Osteoblast (primary cell): ENCODE results near the gene MUC4. TPM values are rescaled to one million over a fixed set of nuclear protein-coding genes. Genes with fewer than 3 reads are reported as not detected.
"Not testable (repeated sequence)": the region's sequence is repeated elsewhere in the genome, so short reads cannot be mapped to it uniquely, and the experiment has no call there.

Experiments used
- DNase-seq: peaks from one replicate; pipeline ENCODE4 v3.0.0; 2011; ENCODE audit warnings: low spot score, mixed read lengths; ENCODE audit not compliant: insufficient read length; ENCODE audit errors: missing footprints
- H2AFZ ChIP-seq: 2 replicates; pipeline ENCODE4 v1.6.0; 2011; ENCODE audit warnings: mild to moderate bottlenecking, low read length
- H3K27ac ChIP-seq: 2 replicates; pipeline ENCODE4 v1.5.1; 2011; ENCODE audit warnings: mild to moderate bottlenecking, low read depth, low read length, moderate library complexity
- H3K27me3 ChIP-seq: 2 replicates; pipeline ENCODE4 v1.6.0; 2012; ENCODE audit warnings: mild to moderate bottlenecking, control low read depth, inconsistent platforms, low read length, moderate library complexity; ENCODE audit not compliant: insufficient read depth
- H3K36me3 ChIP-seq: 2 replicates; pipeline ENCODE4 v1.5.1; 2011; ENCODE audit warnings: mild to moderate bottlenecking, low read length, control low read depth, moderate library complexity; ENCODE audit not compliant: insufficient read depth
- H3K4me1 ChIP-seq: 2 replicates; pipeline ENCODE4 v1.5.1; 2011; ENCODE audit warnings: mild to moderate bottlenecking, low read length, control low read depth, moderate library complexity; ENCODE audit not compliant: insufficient read depth
- H3K4me2 ChIP-seq: 2 replicates; pipeline ENCODE4 v1.6.0; 2011; ENCODE audit warnings: mild to moderate bottlenecking, low read length; ENCODE audit not compliant: insufficient read depth
- H3K4me3 ChIP-seq: fragments of 200-600 bp; sonication (generic); 3 replicates; pipeline ENCODE4 v1.5.1; 2012; ENCODE audit warnings: mild to moderate bottlenecking, low read length, inconsistent platforms; ENCODE audit not compliant: insufficient read depth
- H3K79me2 ChIP-seq: 2 replicates; pipeline ENCODE4 v1.6.0; 2012; ENCODE audit warnings: mild to moderate bottlenecking, low read length, control low read depth, inconsistent platforms; ENCODE audit not compliant: insufficient read depth
- H3K9me3 ChIP-seq: 2 replicates; pipeline ENCODE4 v1.5.1; 2011; ENCODE audit warnings: low read depth, low read length, control low read depth
- H4K20me1 ChIP-seq: 2 replicates; pipeline ENCODE4 v1.6.0; 2012; ENCODE audit warnings: mild to moderate bottlenecking, low read length, control low read depth; ENCODE audit not compliant: insufficient read depth
- total RNA-seq: library from RNA; depleted of rRNA; stranded (reverse); fragments of >200 nt; gene quantifications from 2 replicates; pipeline ENCODE4 v1.2.3, GENCODE V29; 2012
- TF ChIP-seq, protein P1 (sequence below): IDR thresholded peaks from 2 replicates; pipeline ENCODE4 v1.5.1; 2011; ENCODE audit warnings: mild to moderate bottlenecking, low read depth, low read length, moderate library complexity; ENCODE audit errors: extremely low read depth

The MUC4 gene
- total RNA-seq, 1 donor, result not detected

DNA sequence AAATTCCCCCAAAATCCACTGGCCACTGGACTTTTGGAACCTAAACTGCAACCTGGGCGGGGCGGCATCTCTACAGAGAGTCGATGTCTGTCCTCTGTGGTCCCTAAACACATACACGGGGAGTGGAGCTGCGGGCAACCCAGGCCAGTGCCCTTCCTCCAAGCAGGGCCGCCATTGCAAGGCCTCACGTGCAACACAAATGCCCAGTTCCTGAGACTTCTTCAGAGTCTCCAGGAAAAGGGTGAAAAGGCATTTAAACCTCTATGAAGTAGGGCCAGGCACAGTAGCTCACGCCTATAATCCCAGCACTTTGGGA, 4.9 kb downstream of the MUC4 start:
- H3K9me3 ChIP-seq, result no peaks in the 10 kb centered on the region
- no peaks in the 10 kb centered on the region for H3K36me3 ChIP-seq
- peak; percentile 43 for DNase-seq
- H2AFZ ChIP-seq, result no peak overlapping the region
- H3K27me3 ChIP-seq, result peaks cover 33% of the 10 kb centered on the region
- no peak overlapping the region for H3K4me2 ChIP-seq
- no peaks in the 10 kb centered on the region for H3K4me1 ChIP-seq
- H3K79me2 ChIP-seq, result no peaks in the 10 kb centered on the region
- TF ChIP-seq, protein P1, sequence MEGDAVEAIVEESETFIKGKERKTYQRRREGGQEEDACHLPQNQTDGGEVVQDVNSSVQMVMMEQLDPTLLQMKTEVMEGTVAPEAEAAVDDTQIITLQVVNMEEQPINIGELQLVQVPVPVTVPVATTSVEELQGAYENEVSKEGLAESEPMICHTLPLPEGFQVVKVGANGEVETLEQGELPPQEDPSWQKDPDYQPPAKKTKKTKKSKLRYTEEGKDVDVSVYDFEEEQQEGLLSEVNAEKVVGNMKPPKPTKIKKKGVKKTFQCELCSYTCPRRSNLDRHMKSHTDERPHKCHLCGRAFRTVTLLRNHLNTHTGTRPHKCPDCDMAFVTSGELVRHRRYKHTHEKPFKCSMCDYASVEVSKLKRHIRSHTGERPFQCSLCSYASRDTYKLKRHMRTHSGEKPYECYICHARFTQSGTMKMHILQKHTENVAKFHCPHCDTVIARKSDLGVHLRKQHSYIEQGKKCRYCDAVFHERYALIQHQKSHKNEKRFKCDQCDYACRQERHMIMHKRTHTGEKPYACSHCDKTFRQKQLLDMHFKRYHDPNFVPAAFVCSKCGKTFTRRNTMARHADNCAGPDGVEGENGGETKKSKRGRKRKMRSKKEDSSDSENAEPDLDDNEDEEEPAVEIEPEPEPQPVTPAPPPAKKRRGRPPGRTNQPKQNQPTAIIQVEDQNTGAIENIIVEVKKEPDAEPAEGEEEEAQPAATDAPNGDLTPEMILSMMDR, result no peak
- no peak overlapping the region for H3K4me3 ChIP-seq
- no peaks in the 10 kb centered on the region for H4K20me1 ChIP-seq
- no peak overlapping the region for H3K27ac ChIP-seq

DNA sequence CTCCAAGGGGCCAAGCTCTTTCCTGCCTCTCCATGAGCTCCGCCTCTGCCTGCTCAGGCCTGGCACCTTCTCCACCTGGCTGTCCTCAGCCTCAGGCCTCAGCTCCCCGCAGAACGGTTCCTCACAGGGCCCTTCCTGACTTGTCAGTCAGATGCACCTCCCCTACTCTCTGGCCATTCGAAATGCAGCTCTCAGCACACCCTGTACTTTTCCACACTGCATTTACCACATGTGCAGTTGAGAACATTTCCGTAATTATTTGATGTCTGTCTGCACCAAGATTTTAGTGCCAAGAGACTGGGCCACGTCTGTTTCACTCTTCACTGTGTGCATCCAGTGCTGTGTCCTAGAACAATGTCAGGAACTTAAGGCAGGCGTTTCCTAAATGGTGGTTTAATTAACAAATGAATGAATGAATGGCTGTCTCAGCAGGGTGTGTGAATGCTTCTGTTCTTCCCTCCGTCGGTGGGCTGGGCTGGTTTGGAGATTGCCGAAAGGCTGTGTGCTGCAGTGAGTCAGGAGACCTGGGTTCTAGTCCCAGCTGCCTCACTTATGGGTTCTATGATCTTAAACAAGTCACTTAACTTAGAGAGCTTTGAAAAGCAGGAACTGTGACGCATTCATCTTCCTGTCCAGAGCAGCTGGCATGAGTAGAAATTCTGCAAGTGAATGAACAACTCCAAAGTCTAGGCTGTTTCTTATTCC, 5.4 kb downstream of the MUC4 start:
- Histone ChIP-seq H3K79me2 (no peaks in the 10 kb centered on the region), H3K9me3 (no peaks in the 10 kb centered on the region), H3K36me3 (no peaks in the 10 kb centered on the region), H3K27ac (no peak overlapping the region), H3K4me1 (no peaks in the 10 kb centered on the region), H2AFZ (no peak overlapping the region), H4K20me1 (no peaks in the 10 kb centered on the region), H3K4me2 (no peak overlapping the region), H3K27me3 (peaks cover 33% of the 10 kb centered on the region), H3K4me3 (no peak overlapping the region)
- DNase-seq, result peak; percentile 68
- TF ChIP-seq, protein P1, result no peak

DNA sequence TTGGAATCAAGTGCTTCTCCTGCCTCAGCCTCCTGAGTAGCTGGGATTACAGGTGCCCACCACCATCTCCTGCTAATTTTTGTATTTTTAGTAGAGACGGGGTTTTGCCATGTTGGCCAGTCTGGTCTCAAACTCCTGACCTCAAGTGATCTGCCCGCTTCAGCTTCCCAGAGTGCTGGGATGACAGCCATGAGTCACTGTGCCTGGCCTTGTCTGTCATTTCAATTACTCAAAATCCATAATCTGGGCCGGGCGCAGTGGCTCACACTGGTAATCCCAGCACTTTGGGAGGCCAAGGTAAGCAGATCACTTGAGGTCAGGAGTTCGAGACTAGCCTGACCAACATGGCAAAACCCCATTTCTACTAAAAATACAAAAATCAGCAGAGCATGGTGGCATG, 6.1 kb downstream of the MUC4 start:
- H3K4me1 ChIP-seq, DNase-seq, H3K9me3 ChIP-seq, H3K4me2 ChIP-seq, H3K4me3 ChIP-seq, H4K20me1 ChIP-seq, H3K79me2 ChIP-seq, H2AFZ ChIP-seq, H3K36me3 ChIP-seq, H3K27ac ChIP-seq: not testable (repeated sequence)
- peaks cover 39% of the 10 kb centered on the region for H3K27me3 ChIP-seq

DNA sequence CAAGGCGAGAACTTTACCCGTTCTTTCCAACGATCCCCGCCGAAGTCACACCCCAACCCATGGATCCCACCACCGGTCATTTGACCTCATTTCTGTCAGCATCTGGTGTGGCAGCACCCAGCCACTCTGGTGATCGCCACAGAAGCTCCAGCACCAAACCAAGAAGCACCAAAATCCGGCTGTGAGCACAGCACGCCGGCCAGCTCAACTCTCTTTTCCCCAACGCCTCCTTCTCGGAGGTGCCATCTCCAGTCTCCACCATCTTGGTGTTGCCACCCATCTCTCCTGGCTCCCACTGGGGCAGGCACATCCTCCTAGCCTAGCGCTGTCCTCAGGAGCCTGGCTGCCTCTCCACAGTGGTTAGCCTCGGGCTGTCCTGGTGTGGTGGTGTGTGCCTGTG, 6.5 kb downstream of the MUC4 start:
- Histone ChIP-seq H3K36me3 (no peaks in the 10 kb centered on the region), H3K9me3 (no peaks in the 10 kb centered on the region), H2AFZ (no peak overlapping the region), H3K4me2 (no peak overlapping the region), H3K27ac (no peak overlapping the region), H3K79me2 (no peaks in the 10 kb centered on the region), H3K27me3 (peaks cover 42% of the 10 kb centered on the region), H3K4me1 (no peaks in the 10 kb centered on the region), H3K4me3 (no peak overlapping the region), H4K20me1 (no peaks in the 10 kb centered on the region)
- TF ChIP-seq, protein P1, result no peak
- no peak for DNase-seq
